ENCODE measurements around the gene CGB7. TPM values are rescaled to one million over a fixed set of nuclear protein-coding genes. Genes with fewer than 3 reads are reported as not detected.
"Not testable (repeated sequence)": the region's sequence is repeated elsewhere in the genome, so short reads cannot be mapped to it uniquely, and the experiment has no call there.

The CGB7 gene
- total and polyA plus RNA-seq, 9 of the 15 experiments (the other 6 are each of a cell fraction or from before 2014, with no cell fraction given): not detected

GRCh38 chr19:49056101-49056901, 1.2 kb downstream of the CGB7 start (continued):
- no peak for TF ChIP-seq HNRNPH1 (optimal IDR thresholded peaks at IDR 0.05; ENCODE audit: low read depth, low read length)
- no peak for TF ChIP-seq ZNF668 (CRISPR knock-in tag; IDR thresholded peaks at IDR 0.05)
- TF ChIP-seq RB1 (IDR thresholded peaks at IDR 0.05; ENCODE audit: low read depth): peak; percentile 37; the same call in 1 of the 2 replicates
- TF ChIP-seq POLR3A (IDR thresholded peaks at IDR 0.05; ENCODE audit: borderline replicate concordance, extremely low read depth, insufficient read depth, insufficient read length): no peak
- TF ChIP-seq TCF7L2 (IDR thresholded peaks at IDR 0.05; ENCODE audit: low read depth, low read length): no peak
- TF ChIP-seq FOXM1 (IDR thresholded peaks at IDR 0.05; ENCODE audit: low read depth): no peak
- TF ChIP-seq FOXM1 (CRISPR knock-in tag; IDR thresholded peaks at IDR 0.05; ENCODE audit: low read depth): no peak
- no peak for TF ChIP-seq NR2F6 (CRISPR knock-in tag; IDR thresholded peaks at IDR 0.05)
- TF ChIP-seq ZNF696 (CRISPR knock-in tag; conservative IDR thresholded peaks at IDR 0.05): no peak
- peak; percentile 14 for TF ChIP-seq KDM2B (CRISPR knock-in tag; IDR thresholded peaks at IDR 0.05)

GRCh38 chr19:49050376-49051033, 7.0 kb downstream of the CGB7 start:
- H3K9me3 ChIP-seq (replicated peaks; ENCODE audit: control insufficient read depth, insufficient read depth, low read depth, low read length); DNase-seq (ENCODE audit: extremely low read depth in 1 of 4, low spot score in 3 of 4); BruUV-seq (replicated peaks); FAIRE-seq; ATAC-seq; H3K79me2 ChIP-seq (ENCODE audit: control insufficient read depth, insufficient read depth, low read length); POLR2A ChIA-PET; H3K9ac ChIP-seq (ENCODE audit: insufficient read depth in 1 of 2, low read depth in 2 of 2, low read length in 2 of 2); CTCF ChIA-PET (ENCODE audit: low intra/inter-chr PET ratio); in situ Hi-C loops (cut with MboI); H3K4me1 ChIP-seq (replicated peaks in 1 of 2; ENCODE audit: control insufficient read depth in 2 of 2, insufficient read depth in 2 of 2, low read length in 2 of 2); H2AFZ ChIP-seq (ENCODE audit: low read depth, low read length); H4K20me1 ChIP-seq (replicated peaks; ENCODE audit: control insufficient read depth, insufficient read depth, low read length); H3K9me1 ChIP-seq (ENCODE audit: control insufficient read depth, insufficient read depth, low read length); H3K4me2 ChIP-seq (ENCODE audit: insufficient read depth, low read length); H3K4me3 ChIP-seq; H3K27ac ChIP-seq (ENCODE audit: extremely low read depth, low read depth, low read length); intact Hi-C loops (cut with micrococcal nuclease); H3K36me3 ChIP-seq (ENCODE audit: control insufficient read depth, insufficient read depth, low read length): not testable (repeated sequence)
- 7% methylated on average over 22 of the region's 24 CpGs for WGBS (ENCODE audit: insufficient coverage, low coverage, missing lambda C conversion rate)
- H3K27me3 ChIP-seq (ENCODE audit: control insufficient read depth in 2 of 2, insufficient read depth in 2 of 2, low read length in 2 of 2): peaks cover 0 to 11% of the 10 kb centered on the region in 2 experiments; a peak in 2 of 5 replicates
- TF ChIP-seq CREM (IDR thresholded peaks at IDR 0.05; ENCODE audit: low read depth): 0 out of 2 replicates have a peak, but pooled peaks have one; percentile 19

- H3K27me3 ChIP-seq (ENCODE audit: control insufficient read depth in 2 of 2, insufficient read depth in 2 of 2, low read length in 2 of 2); H3K36me3 ChIP-seq (ENCODE audit: control insufficient read depth, insufficient read depth, low read length); H3K4me3 ChIP-seq; ATAC-seq; H3K9me1 ChIP-seq (ENCODE audit: control insufficient read depth, insufficient read depth, low read length); in situ Hi-C loops (cut with MboI); H3K9ac ChIP-seq (ENCODE audit: insufficient read depth in 1 of 2, low read depth in 2 of 2, low read length in 2 of 2); FAIRE-seq; BruUV-seq (replicated peaks); DNase-seq (ENCODE audit: extremely low read depth in 1 of 4, low spot score in 3 of 4); H3K9me3 ChIP-seq (replicated peaks; ENCODE audit: control insufficient read depth, insufficient read depth, low read depth, low read length); H3K27ac ChIP-seq (ENCODE audit: extremely low read depth, low read depth, low read length); H3K4me1 ChIP-seq (replicated peaks in 1 of 2; ENCODE audit: control insufficient read depth in 2 of 2, insufficient read depth in 2 of 2, low read length in 2 of 2); H4K20me1 ChIP-seq (replicated peaks; ENCODE audit: control insufficient read depth, insufficient read depth, low read length); CTCF ChIA-PET (ENCODE audit: low intra/inter-chr PET ratio); intact Hi-C loops (cut with micrococcal nuclease); H3K4me2 ChIP-seq (ENCODE audit: insufficient read depth, low read length); H2AFZ ChIP-seq (ENCODE audit: low read depth, low read length); H3K79me2 ChIP-seq (ENCODE audit: control insufficient read depth, insufficient read depth, low read length); POLR2A ChIA-PET: not testable (repeated sequence)
- WGBS (ENCODE audit: insufficient coverage, low coverage, missing lambda C conversion rate): 3% methylated on average over 2 of the region's 4 CpGs
Observed at GRCh38 chr19:49049834-49050233, 7.7 kb downstream of the CGB7 start.
